GM18505 (cell line): ENCODE data around the gene GADD45A.
A peak's percentile ranks its signal among the peaks of the same experiment; 100 is the strongest.

Experiments used
- ATAC-seq: cut with Tn5 transposase; IDR thresholded peaks from one replicate; pipeline ENCODE4 v1.9.1; 2021; ENCODE audit not compliant: unreplicated experiment
- POLR2A ChIP-seq: IDR thresholded peaks from 4 replicates; pipeline ENCODE4 v1.6.1; 2011; ENCODE audit warnings: borderline replicate concordance; ENCODE audit not compliant: insufficient read depth, insufficient read length; ENCODE audit errors: extremely low read depth

The GADD45A gene

GRCh38 chr1:67731322-67731721, 46.3 kb downstream of the GADD45A start:
- TF ChIP-seq POLR2A: no peak
- ATAC-seq: no peak

DNA sequence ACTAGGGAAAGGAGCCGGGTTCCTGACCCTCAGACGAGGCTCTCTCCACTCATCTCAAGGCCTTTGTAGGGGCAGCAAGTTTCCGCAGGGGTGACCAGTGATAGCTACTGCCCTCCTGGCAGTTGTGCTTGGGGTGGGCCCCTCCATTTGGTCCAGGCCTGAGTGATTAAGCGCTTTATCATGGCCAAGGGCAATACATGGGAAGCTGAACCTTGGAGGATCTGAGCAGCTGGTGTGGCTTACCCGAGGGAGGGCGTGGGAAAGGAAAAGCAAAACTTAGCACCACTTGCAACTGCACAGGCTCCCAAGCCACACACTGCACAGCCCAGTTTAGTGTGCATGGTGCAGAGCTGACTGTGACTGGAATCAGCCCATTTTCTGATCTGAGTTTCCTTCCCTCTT, 47.8 kb downstream of the GADD45A start:
- no peak for TF ChIP-seq POLR2A
- peak; percentile 39 for ATAC-seq

DNA sequence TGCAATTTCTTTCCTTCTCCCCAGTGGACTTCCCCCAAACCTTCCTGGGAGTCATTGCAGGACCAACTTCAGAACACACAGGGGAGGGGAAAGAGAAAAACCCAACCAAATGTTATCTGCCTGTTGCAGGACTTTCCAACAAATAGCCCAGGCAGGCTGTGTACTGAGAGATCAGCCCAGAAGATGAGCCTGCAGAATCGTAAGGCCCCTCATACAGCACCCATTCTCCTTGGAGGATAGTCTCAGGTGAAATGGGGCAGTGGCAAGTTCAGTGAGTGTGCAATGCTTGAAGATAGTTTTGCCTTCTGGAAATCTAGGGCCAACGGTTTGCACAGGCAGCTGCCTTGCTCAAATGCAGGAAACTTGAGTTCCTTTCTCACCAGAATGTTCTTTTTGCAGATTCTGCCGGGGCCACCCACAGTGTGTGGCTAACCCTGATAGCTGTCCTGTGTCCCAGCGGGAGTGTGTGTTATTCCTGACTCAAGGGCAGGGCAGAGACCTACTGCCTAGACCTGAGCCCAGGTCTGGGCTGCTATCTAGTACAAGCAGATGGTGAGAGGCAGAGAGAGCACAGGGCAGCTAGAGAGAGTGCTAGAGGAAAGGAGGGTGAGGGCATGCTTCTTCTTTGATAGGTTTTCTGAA, 48.8 kb downstream of the GADD45A start:
- no peak for TF ChIP-seq POLR2A
- no peak for ATAC-seq

DNA sequence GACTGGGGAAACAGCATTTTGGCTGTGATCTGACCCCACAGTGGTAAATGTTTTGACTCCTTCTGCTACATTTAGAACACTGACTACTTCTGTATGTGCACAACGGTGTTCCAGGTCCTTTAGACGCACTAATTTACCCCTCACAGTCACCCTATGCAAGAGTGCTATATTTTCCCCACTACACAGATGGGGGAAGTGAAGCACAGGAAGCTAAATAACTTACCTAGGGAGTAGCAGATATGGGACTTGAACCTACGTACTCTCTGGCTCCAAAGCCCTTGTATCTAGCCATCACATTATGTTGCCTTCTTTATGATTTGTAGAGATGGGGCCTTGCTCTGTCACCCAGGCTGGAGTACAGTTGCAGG, 49.3 kb downstream of the GADD45A start:
- no peak for ATAC-seq
- TF ChIP-seq POLR2A: no peak

- TF ChIP-seq POLR2A: no peak
Measured at GRCh38 chr1:67735206-67735605, 50.2 kb downstream of the GADD45A start.

GRCh38 chr1:67735806-67736627, 51.0 kb downstream of the GADD45A start:
- ATAC-seq: peak; percentile 94
- peak; percentile 75 for TF ChIP-seq POLR2A

More at GRCh38 chr1:67735206-67735605, 50.2 kb downstream of the GADD45A start:
- no peak for ATAC-seq

GRCh38 chr1:67736750-67737149, 51.7 kb downstream of the GADD45A start:
- TF ChIP-seq POLR2A: no peak
- no peak for ATAC-seq

DNA sequence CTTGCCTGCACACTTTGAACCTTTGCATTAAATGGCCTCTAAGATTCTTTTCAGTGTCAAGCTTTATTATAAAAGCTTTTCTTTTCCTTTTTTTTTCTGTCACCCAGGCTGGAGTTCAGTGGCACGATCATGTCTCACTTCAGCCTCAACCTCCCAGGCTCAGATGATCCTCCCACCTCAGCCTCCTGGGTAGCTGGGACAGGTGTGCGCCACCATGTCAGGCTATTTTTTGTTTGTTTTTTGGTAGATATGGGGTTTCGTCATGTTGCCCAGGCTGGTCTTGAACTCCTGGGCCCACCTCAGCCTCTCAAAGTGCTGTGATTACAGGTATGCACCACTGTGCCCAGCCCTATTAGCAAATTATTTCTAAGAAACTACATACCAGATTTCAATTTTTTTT, 52.9 kb downstream of the GADD45A start:
- no peak for ATAC-seq
- no peak for TF ChIP-seq POLR2A
